ENCODE data around the gene HAVCR1.

DNA sequence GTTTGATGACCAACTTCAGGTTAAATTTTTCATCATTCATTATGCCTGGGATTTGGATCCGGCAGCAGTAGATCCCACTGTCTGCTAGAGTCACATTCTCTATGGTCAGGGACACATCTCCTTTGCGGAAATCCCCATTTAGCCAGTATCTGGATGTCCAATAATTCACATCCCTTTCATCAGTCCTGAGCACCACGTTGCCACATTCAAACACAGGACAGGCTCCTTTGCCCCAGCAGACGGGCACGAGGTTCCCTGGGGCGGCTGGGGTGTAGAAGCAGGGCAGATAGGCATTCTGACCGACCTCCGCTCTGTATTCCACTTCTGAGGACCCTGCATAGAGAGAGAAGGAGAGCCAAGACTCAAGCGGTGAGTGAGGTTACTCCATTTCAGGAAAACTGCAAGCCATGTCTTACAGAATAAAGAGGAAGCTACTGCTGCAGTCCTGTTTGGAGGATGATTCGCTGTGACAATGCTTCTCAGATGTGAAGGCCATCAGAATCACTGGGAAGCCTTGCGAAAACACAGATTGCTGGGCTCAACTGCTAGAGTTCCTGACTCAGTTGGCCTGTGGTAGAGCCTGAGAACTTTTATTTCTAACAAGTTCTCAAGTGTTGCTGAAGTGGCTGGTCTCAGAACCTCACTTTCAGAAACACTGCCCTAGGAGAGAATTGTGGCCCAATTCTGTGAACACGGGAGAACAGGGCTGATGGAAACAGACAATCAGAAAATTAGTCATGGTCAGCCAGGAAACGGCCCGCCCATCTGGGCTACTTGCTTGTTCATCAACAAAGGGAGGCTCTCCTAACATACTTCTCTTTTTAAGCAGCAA, 47.9 kb upstream of the HAVCR1 start:
- TF ChIP-seq, protein P1, sequence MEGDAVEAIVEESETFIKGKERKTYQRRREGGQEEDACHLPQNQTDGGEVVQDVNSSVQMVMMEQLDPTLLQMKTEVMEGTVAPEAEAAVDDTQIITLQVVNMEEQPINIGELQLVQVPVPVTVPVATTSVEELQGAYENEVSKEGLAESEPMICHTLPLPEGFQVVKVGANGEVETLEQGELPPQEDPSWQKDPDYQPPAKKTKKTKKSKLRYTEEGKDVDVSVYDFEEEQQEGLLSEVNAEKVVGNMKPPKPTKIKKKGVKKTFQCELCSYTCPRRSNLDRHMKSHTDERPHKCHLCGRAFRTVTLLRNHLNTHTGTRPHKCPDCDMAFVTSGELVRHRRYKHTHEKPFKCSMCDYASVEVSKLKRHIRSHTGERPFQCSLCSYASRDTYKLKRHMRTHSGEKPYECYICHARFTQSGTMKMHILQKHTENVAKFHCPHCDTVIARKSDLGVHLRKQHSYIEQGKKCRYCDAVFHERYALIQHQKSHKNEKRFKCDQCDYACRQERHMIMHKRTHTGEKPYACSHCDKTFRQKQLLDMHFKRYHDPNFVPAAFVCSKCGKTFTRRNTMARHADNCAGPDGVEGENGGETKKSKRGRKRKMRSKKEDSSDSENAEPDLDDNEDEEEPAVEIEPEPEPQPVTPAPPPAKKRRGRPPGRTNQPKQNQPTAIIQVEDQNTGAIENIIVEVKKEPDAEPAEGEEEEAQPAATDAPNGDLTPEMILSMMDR (IDR thresholded peaks at IDR 0.05; ENCODE audit: borderline replicate concordance, extremely low read depth, low read length, poor library complexity, severe bottlenecking), result no peak
- no peak for TF ChIP-seq EZH2 (IDR thresholded peaks at IDR 0.05; ENCODE audit: borderline replicate concordance, low read depth, low read length, severe bottlenecking)

All from DND-41 (cell line).